ENCODE measurements around the gene ACP2.

The ACP2 gene

DNA sequence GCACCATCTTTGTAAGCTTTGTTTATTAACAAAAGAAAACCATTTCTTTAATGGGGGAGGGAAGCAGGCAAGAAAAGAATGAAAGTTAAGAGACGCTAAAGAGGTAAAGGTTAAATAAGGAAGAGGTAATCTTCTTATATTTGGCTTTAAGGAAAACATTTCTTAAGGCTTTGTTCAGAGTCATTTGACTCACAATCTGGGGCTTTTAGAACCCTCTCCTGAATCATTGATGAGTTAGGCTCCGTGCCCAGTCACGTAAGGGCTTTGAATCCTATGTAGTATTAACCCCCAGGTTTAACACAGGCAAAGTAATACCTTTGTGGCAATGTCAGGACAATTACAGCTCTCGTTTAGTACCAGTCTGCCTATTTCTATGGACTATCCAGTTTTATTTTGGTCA lies 47.4 kb upstream of the ACP2 start:
- Histone ChIP-seq H3K9me3 (ENCODE audit: control insufficient read depth, insufficient read depth, low read depth, low read length) (no peaks in the 10 kb centered on the region), H3K4me1 (ENCODE audit: control insufficient read depth, insufficient read depth, low read length) (no peaks in the 10 kb centered on the region), H3K4me3 (ENCODE audit: low read depth, low read length) (no peak overlapping the region), H3K36me3 (ENCODE audit: control insufficient read depth in 2 of 2, insufficient read depth in 1 of 2, low read length in 2 of 2) (peaks cover 12 to 81% of the 10 kb centered on the region in 2 experiments), H3K27ac (ENCODE audit: extremely low read depth, low read depth, low read length) (no peak overlapping the region)
- ChIA-PET POLR2A (no interaction called here), CTCF (interaction anchor here (0.6 to 1.1 kb wide), 2 partner anchors 18 to 78 kb away, joined by 3 to 4 read pairs; no protein-coding TSS in a partner anchor)
- TF ChIP-seq, protein P1, sequence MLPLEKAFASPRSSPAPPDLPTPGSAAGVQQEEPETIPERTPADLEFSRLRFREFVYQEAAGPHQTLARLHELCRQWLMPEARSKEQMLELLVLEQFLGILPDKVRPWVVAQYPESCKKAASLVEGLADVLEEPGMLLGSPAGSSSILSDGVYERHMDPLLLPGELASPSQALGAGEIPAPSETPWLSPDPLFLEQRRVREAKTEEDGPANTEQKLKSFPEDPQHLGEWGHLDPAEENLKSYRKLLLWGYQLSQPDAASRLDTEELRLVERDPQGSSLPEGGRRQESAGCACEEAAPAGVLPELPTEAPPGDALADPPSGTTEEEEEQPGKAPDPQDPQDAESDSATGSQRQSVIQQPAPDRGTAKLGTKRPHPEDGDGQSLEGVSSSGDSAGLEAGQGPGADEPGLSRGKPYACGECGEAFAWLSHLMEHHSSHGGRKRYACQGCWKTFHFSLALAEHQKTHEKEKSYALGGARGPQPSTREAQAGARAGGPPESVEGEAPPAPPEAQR (tag by site-specific recombination; IDR thresholded peaks at IDR 0.05), result no peak
- TF ChIP-seq ZNF548 (tag by site-specific recombination; IDR thresholded peaks at IDR 0.05) (no peak), ZNF416 (tag by site-specific recombination; IDR thresholded peaks at IDR 0.05) (no peak), ZNF629 (tag by site-specific recombination; IDR thresholded peaks at IDR 0.05) (no peak)

DNA sequence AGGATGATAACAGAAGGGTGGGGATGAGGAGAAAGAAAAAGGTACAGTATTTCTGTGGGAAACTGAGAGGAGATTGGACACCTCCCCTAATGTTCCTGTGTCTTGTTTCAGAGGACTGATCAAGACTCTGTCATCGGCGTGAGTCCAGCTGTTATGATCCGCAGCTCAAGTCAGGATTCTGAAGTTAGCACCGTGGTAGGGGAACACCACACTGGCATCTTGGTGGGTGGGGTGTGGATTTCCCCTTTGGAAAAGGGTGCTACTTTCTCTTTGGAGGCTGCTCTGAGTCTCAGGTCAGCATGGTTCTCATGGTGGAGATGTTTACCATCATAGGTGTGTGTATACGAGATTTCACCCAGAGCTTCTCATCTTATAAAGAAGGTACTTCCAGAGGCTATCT lies 46.8 kb upstream of the ACP2 start:
- ChIA-PET CTCF (interaction anchor here (0.6 to 1.1 kb wide), 2 partner anchors 18 to 79 kb away, joined by 3 to 4 read pairs; no protein-coding TSS in a partner anchor), POLR2A (interaction anchor here (0.5 kb wide), 1 partner anchor 28 kb away, joined by 3 read pairs; no protein-coding TSS in a partner anchor)
- Histone ChIP-seq H3K4me1 (ENCODE audit: control insufficient read depth, insufficient read depth, low read length) (no peaks in the 10 kb centered on the region), H3K9me3 (ENCODE audit: control insufficient read depth, insufficient read depth, low read depth, low read length) (no peaks in the 10 kb centered on the region), H3K36me3 (ENCODE audit: control insufficient read depth in 2 of 2, insufficient read depth in 1 of 2, low read length in 2 of 2) (peaks cover 8 to 83% of the 10 kb centered on the region in 2 experiments), H3K27ac (ENCODE audit: extremely low read depth, low read depth, low read length) (no peak overlapping the region), H3K4me3 (ENCODE audit: low read depth, low read length) (no peak overlapping the region)
- TF ChIP-seq ZNF664 (tag by site-specific recombination; IDR thresholded peaks at IDR 0.05), result no peak
- no peak for TF ChIP-seq ZNF341 (tag by site-specific recombination; IDR thresholded peaks at IDR 0.05; ENCODE audit: low read depth)
- no peak for TF ChIP-seq ZNF184 (tag by site-specific recombination; IDR thresholded peaks at IDR 0.05)
- TF ChIP-seq ZNF654 (tag by site-specific recombination; IDR thresholded peaks at IDR 0.05; ENCODE audit: low read depth), result no peak
- TF ChIP-seq ZNF701 (tag by site-specific recombination; IDR thresholded peaks at IDR 0.05), result no peak
- TF ChIP-seq ZNF423 (tag by site-specific recombination; IDR thresholded peaks at IDR 0.05), result no peak
- TF ChIP-seq ZXDB (tag by site-specific recombination; IDR thresholded peaks at IDR 0.05), result no peak
- TF ChIP-seq IKZF3 (tag by site-specific recombination; IDR thresholded peaks at IDR 0.05), result no peak
- TF ChIP-seq ZNF514 (tag by site-specific recombination; IDR thresholded peaks at IDR 0.05), result no peak
- no peak for TF ChIP-seq ZNF211 (tag by site-specific recombination; IDR thresholded peaks at IDR 0.05; ENCODE audit: low read depth)
- no peak for TF ChIP-seq ZNF132 (tag by site-specific recombination; IDR thresholded peaks at IDR 0.05; ENCODE audit: borderline replicate concordance)
- no peak for TF ChIP-seq ZNF133 (tag by site-specific recombination; IDR thresholded peaks at IDR 0.05)
- TF ChIP-seq ZNF555 (tag by site-specific recombination; conservative IDR thresholded peaks at IDR 0.05), result no peak
- TF ChIP-seq, protein P2, sequence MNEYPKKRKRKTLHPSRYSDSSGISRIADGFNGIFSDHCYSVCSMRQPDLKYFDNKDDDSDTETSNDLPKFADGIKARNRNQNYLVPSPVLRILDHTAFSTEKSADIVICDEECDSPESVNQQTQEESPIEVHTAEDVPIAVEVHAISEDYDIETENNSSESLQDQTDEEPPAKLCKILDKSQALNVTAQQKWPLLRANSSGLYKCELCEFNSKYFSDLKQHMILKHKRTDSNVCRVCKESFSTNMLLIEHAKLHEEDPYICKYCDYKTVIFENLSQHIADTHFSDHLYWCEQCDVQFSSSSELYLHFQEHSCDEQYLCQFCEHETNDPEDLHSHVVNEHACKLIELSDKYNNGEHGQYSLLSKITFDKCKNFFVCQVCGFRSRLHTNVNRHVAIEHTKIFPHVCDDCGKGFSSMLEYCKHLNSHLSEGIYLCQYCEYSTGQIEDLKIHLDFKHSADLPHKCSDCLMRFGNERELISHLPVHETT (tag by site-specific recombination; IDR thresholded peaks at IDR 0.05), result no peak
- TF ChIP-seq ZNF747 (tag by site-specific recombination; IDR thresholded peaks at IDR 0.05), result no peak
- TF ChIP-seq, protein P3, sequence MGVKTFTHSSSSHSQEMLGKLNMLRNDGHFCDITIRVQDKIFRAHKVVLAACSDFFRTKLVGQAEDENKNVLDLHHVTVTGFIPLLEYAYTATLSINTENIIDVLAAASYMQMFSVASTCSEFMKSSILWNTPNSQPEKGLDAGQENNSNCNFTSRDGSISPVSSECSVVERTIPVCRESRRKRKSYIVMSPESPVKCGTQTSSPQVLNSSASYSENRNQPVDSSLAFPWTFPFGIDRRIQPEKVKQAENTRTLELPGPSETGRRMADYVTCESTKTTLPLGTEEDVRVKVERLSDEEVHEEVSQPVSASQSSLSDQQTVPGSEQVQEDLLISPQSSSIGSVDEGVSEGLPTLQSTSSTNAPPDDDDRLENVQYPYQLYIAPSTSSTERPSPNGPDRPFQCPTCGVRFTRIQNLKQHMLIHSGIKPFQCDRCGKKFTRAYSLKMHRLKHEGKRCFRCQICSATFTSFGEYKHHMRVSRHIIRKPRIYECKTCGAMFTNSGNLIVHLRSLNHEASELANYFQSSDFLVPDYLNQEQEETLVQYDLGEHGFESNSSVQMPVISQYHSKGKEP (tag by site-specific recombination; IDR thresholded peaks at IDR 0.05), result no peak
- no peak for TF ChIP-seq ZNF623 (tag by site-specific recombination; IDR thresholded peaks at IDR 0.05)
- TF ChIP-seq ZNF600 (tag by site-specific recombination; IDR thresholded peaks at IDR 0.05), result no peak
